Endothelial cell of umbilical vein (primary cell): ENCODE results near the gene DOCK8. TPM values are rescaled to one million over a fixed set of nuclear protein-coding genes. Genes with fewer than 3 reads are reported as not detected.

Experiments used
- BruUV-seq: library from RNA; stranded (reverse); fragments of 400-500 nt; replicated peaks from 2 replicates; lab custom pipeline; 2021; lab: Mats Ljungman, UMichigan
- CTCF ChIA-PET: fragments of 300-600, 350-600 bp; sonication (Branson Sonifier 250); formaldehyde crosslinking; loops from one replicate; lab custom pipeline; 2021; ENCODE audit warnings: antibody characterized with exemption, inconsistent platforms; lab: Charles Lee
- POLR2A ChIA-PET: fragments of 300-600, 350-600 bp; sonication (Branson Sonifier 250); formaldehyde crosslinking; loops from one replicate; lab custom pipeline; 2021; ENCODE audit warnings: antibody characterized with exemption, inconsistent platforms; lab: Charles Lee
- DNase-seq: peaks from one replicate; pipeline ENCODE4 v3.0.0-alpha.2; 2011; ENCODE audit warnings: low read depth, low spot score
- FAIRE-seq: peaks from 2 replicates; lab custom pipeline; 2011; peaks lifted over from hg19 to GRCh38; lab: Jason Lieb, UNC
- H2AFZ ChIP-seq: 2 replicates; pipeline ENCODE4 v1.6.0; 2012; ENCODE audit warnings: low read depth, low read length, control low read depth, inconsistent platforms
- H3K27ac ChIP-seq: 2 replicates; pipeline ENCODE4 v1.5.1; 2011; ENCODE audit warnings: low read depth, mild to moderate bottlenecking, control low read depth, low read length, moderate library complexity; ENCODE audit not compliant: insufficient read depth
- H3K27me3 ChIP-seq, 2 experiments: 2 replicates each; pipeline versions ENCODE4 v1.6.0 to v1.6.1; 2011; ENCODE audit warnings: low read length in 2 of 2, mixed read lengths in 1 of 2; ENCODE audit not compliant: control insufficient read depth in 2 of 2, insufficient read depth in 2 of 2
- H3K36me3 ChIP-seq, 2 experiments: 2 replicates in 1 of 2; 3 replicates in 1 of 2; pipeline ENCODE4 v1.5.1; 2011; ENCODE audit warnings: low read length in 2 of 2, mild to moderate bottlenecking in 1 of 2, moderate library complexity in 1 of 2; ENCODE audit not compliant: control insufficient read depth in 2 of 2, insufficient read depth in 2 of 2; ENCODE audit errors: extremely low read depth in 1 of 2
- H3K4me1 ChIP-seq: 3 replicates; pipeline ENCODE4 v1.5.1; 2011; ENCODE audit warnings: mild to moderate bottlenecking, low read length; ENCODE audit not compliant: control insufficient read depth, insufficient read depth; ENCODE audit errors: extremely low read depth
- H3K4me2 ChIP-seq: 2 replicates; pipeline ENCODE4 v1.6.1; 2011; ENCODE audit warnings: low read length, control low read depth, mixed read lengths; ENCODE audit not compliant: insufficient read depth
- H3K4me3 ChIP-seq, 3 experiments: fragments of 200-600 bp in 1 of 3; sonication (generic), shearing (Covaris generic) in 1 of 3; replicated peaks in 1 of 3; 2 replicates each; pipeline ENCODE4 v1.5.1; 2011 to 2016; ENCODE audit warnings: control low read depth in 3 of 3, low read length in 3 of 3, mild to moderate bottlenecking in 2 of 3, inconsistent platforms in 1 of 3, low read depth in 1 of 3, moderate library complexity in 1 of 3; ENCODE audit not compliant: insufficient read depth in 1 of 3
- H3K79me2 ChIP-seq: 2 replicates; pipeline ENCODE4 v1.6.0; 2012; ENCODE audit warnings: low read length, inconsistent platforms; ENCODE audit not compliant: control insufficient read depth, insufficient read depth
- H3K9ac ChIP-seq: replicated peaks from 2 replicates; pipeline ENCODE3; 2011; ENCODE audit warnings: low read length, control low read depth; ENCODE audit not compliant: insufficient read depth; ENCODE audit errors: extremely low read depth
- H3K9me1 ChIP-seq: replicated peaks from 3 replicates; pipeline ENCODE4 v1.6.0; 2011; ENCODE audit warnings: mild to moderate bottlenecking, low read length; ENCODE audit not compliant: control insufficient read depth, insufficient read depth; ENCODE audit errors: extremely low read depth
- H3K9me3 ChIP-seq: replicated peaks from 2 replicates; pipeline ENCODE4 v1.5.1; 2012; ENCODE audit warnings: low read length, inconsistent platforms; ENCODE audit not compliant: control insufficient read depth, insufficient read depth
- H4K20me1 ChIP-seq: replicated peaks from 2 replicates; pipeline ENCODE3; 2011; ENCODE audit warnings: mild to moderate bottlenecking, low read length; ENCODE audit not compliant: control insufficient read depth, insufficient read depth; ENCODE audit errors: extremely low read depth
- CTCF ChIP-seq, 2 donors: IDR thresholded peaks; 1 replicate in 1 of 2; 2 replicates in 1 of 2; pipeline ENCODE4 v1.5.1; 2011; ENCODE audit warnings: low read length in 2 of 2, mild to moderate bottlenecking in 2 of 2, moderate library complexity in 2 of 2, control low read depth in 1 of 2, inconsistent platforms in 1 of 2, low read depth in 1 of 2; ENCODE audit not compliant: insufficient read depth in 1 of 2; ENCODE audit errors: extremely low read depth in 1 of 2
- EZH2 ChIP-seq: IDR thresholded peaks from 2 replicates; pipeline ENCODE4 v1.6.1; 2012; ENCODE audit warnings: borderline replicate concordance, low read depth, mild to moderate bottlenecking, moderate library complexity, low read length, inconsistent platforms; ENCODE audit not compliant: severe bottlenecking
- FOS ChIP-seq: IDR thresholded peaks from 2 replicates; pipeline ENCODE4 v1.6.1; 2011; ENCODE audit warnings: mild to moderate bottlenecking, low read length, moderate library complexity, borderline replicate concordance; ENCODE audit not compliant: insufficient read depth
- GATA2 ChIP-seq: IDR thresholded peaks from 2 replicates; pipeline ENCODE4 v1.7.0; 2011; ENCODE audit warnings: low read depth, mild to moderate bottlenecking, moderate library complexity, mixed read lengths, low read length; ENCODE audit not compliant: insufficient read length, insufficient read depth
- JUN ChIP-seq: IDR thresholded peaks from 2 replicates; pipeline ENCODE4 v1.6.1; 2011; ENCODE audit warnings: borderline replicate concordance, low read depth; ENCODE audit not compliant: insufficient read length, insufficient read depth
- MAX ChIP-seq: IDR thresholded peaks from 2 replicates; pipeline ENCODE4 v1.6.1; 2011; ENCODE audit not compliant: insufficient read depth, insufficient read length
- MYC ChIP-seq: IDR thresholded peaks from one replicate; pipeline ENCODE4 v1.6.1; 2011; ENCODE audit warnings: mild to moderate bottlenecking, low read depth, low read length
- POLR2A ChIP-seq: IDR thresholded peaks from 2 replicates; pipeline ENCODE4 v1.6.1; 2012; ENCODE audit warnings: low read depth, mild to moderate bottlenecking, control low read depth, low read length
- POLR2AphosphoS5 ChIP-seq: IDR thresholded peaks from 2 replicates; pipeline ENCODE4 v1.6.1; 2012; ENCODE audit warnings: low read depth, mild to moderate bottlenecking, control low read depth, low read length, moderate library complexity; ENCODE audit not compliant: insufficient read depth
- dilution Hi-C: fragments of 300-500 bp; cut with MboI; formaldehyde crosslinking; loops from one replicate; pipeline ENCODE4 v1.15.0; 2019; ENCODE audit warnings: low sequenced_read_pairs; ENCODE audit not compliant: extremely low pct_ligation_motif_present
- intact Hi-C: fragments of 100-400 bp; cut with micrococcal nuclease; formaldehyde crosslinking; loops from one replicate; pipeline ENCODE4 v1.10.0; 2022
- polyA plus RNA-seq, 4 experiments: library from polyadenylated mRNA; depleted of rRNA in 3 of 4; stranded (reverse) in 3 of 4; unstranded in 1 of 4; fragments of >200 nt; gene quantifications; 2 replicates each; pipeline versions ENCODE4 v1.2.1 to v1.2.3, GENCODE V29; 2011 to 2012; ENCODE audit warnings: missing spikeins in 1 of 4
- total RNA-seq: library from RNA; stranded (reverse); gene quantifications from 2 replicates; pipeline ENCODE4 v1.2.3, GENCODE V29; 2021

Gene DOCK8
- total and polyA plus RNA-seq, 2 donors (not counting 3 experiments of a cell fraction or from before 2014, with no cell fraction given): 0.54 to 1.3 TPM

- ChIA-PET CTCF (interaction anchor here (0.9 kb wide), 1 partner anchor 59 kb away, joined by 3 read pairs; no protein-coding TSS in a partner anchor), POLR2A (no interaction called here)
- dilution Hi-C loops: no loop called here
- Histone ChIP-seq H3K36me3 (no peaks in the 10 kb centered on the region), H3K9me1 (no peaks in the 10 kb centered on the region), H3K27me3 (no peaks in the 10 kb centered on the region), H3K79me2 (no peaks in the 10 kb centered on the region), H3K4me2 (no peak overlapping the region), H3K27ac (no peak overlapping the region), H3K4me3 (no peak overlapping the region), H2AFZ (no peak overlapping the region), H3K9ac (no peak overlapping the region), H4K20me1 (no peaks in the 10 kb centered on the region), H3K9me3 (no peaks in the 10 kb centered on the region), H3K4me1 (no peaks in the 10 kb centered on the region)
- BruUV-seq: no TSS peak
- no peak for DNase-seq
- TF ChIP-seq MAX (no peak), EZH2 (no peak), JUN (no peak), FOS (no peak), GATA2 (no peak), CTCF (IDR thresholded peaks at IDR 0.05; ENCODE audit: extremely low read depth in 1 of 2, insufficient read depth in 1 of 2, low read depth in 1 of 2, low read length in 2 of 2) (no peak), POLR2A (no peak), MYC (no peak), POLR2AphosphoS5 (no peak)
- no peak for FAIRE-seq
- intact Hi-C loops: no loop called here
These were observed 247.5 kb downstream of the DOCK8 start for GRCh38 chr9:462121-462520.
